GM23338 (cell line): ENCODE data around the gene TRMT5.

ENCODE experiments used
- CREB1 ChIP-seq: fragments of 250-450 bp; sonication (Bioruptor Pico); IDR thresholded peaks from 2 replicates; pipeline ENCODE4 v1.5.0; 2020; ENCODE audit warnings: low read depth, mild to moderate bottlenecking, moderate library complexity
- CTCF ChIP-seq, 2 experiments: fragments of 200-600 bp in 1 of 2; sonication (generic) in 1 of 2; conservative IDR thresholded peaks; 2 replicates each; pipeline versions ENCODE4 v1.5.1 to v1.6.1; 2016 to 2017; ENCODE audit warnings: antibody characterized with exemption in 2 of 2, low read depth in 2 of 2, mild to moderate bottlenecking in 2 of 2, moderate library complexity in 1 of 2
- EZH2 ChIP-seq: fragments of 200-600 bp; sonication (generic); IDR thresholded peaks from one replicate; pipeline ENCODE4 v1.8.0; 2017; ENCODE audit warnings: antibody characterized with exemption, mild to moderate bottlenecking, low read depth; ENCODE audit not compliant: unreplicated experiment
- EZH2phosphoT487 ChIP-seq: fragments of 200-600 bp; sonication (generic); IDR thresholded peaks from one replicate; pipeline ENCODE4 v1.8.1; 2018; ENCODE audit warnings: antibody characterized with exemption; ENCODE audit not compliant: unreplicated experiment
- JUNB ChIP-seq: IDR thresholded peaks from one replicate; pipeline ENCODE4 v1.6.1; 2016; ENCODE audit warnings: antibody characterized with exemption; ENCODE audit not compliant: unreplicated experiment
- POLR2AphosphoS5 ChIP-seq: IDR thresholded peaks from 2 replicates; pipeline ENCODE4 v1.6.1; 2016; ENCODE audit warnings: antibody characterized with exemption, low read depth
- REST ChIP-seq: IDR thresholded peaks from one replicate; pipeline ENCODE4 v1.6.1; 2018; ENCODE audit warnings: antibody characterized with exemption; ENCODE audit not compliant: unreplicated experiment
- ZNF114 ChIP-seq: fragments of 250-450 bp; sonication (Bioruptor Pico); IDR thresholded peaks from 2 replicates; pipeline ENCODE4 v1.5.0; 2020; ENCODE audit warnings: mild to moderate bottlenecking, moderate library complexity
- ZNF462 ChIP-seq: fragments of 250-450 bp; sonication (Bioruptor Pico); IDR thresholded peaks from 2 replicates; pipeline ENCODE4 v1.5.0; 2020; ENCODE audit warnings: mild to moderate bottlenecking, moderate library complexity

- no peak for TF ChIP-seq CTCF (conservative IDR thresholded peaks at IDR 0.05; ENCODE audit: low read depth in 2 of 2)
- TF ChIP-seq REST, result no peak
- no peak for TF ChIP-seq EZH2
- no peak for TF ChIP-seq POLR2AphosphoS5
- no peak for TF ChIP-seq ZNF462
- TF ChIP-seq JUNB, result no peak
- no peak for TF ChIP-seq EZH2phosphoT487
- TF ChIP-seq CREB1 (CRISPR knock-in tag), result no peak
- TF ChIP-seq ZNF114 (CRISPR knock-in tag), result no peak
Measured at GRCh38 chr14:60970146-60970545, 10.7 kb downstream of the TRMT5 start.
